OCI-LY7 (cell line): ENCODE results near the gene ARAP1.

Source experiments
- EZH2phosphoT487 ChIP-seq: fragments of 200-600 bp; sonication (generic); IDR thresholded peaks from 2 replicates; pipeline ENCODE4 v1.6.1; 2018; ENCODE audit warnings: low read depth, borderline replicate concordance, mild to moderate bottlenecking, mixed run types, antibody characterized with exemption, low read length, moderate library complexity, mixed read lengths
- TF ChIP-seq, protein P1 (sequence below): fragments of 200-600 bp; sonication (generic); conservative IDR thresholded peaks from 2 replicates; pipeline ENCODE4 v1.5.1; 2014; ENCODE audit warnings: mild to moderate bottlenecking, antibody characterized with exemption, low read length, moderate library complexity, mixed read lengths

DNA sequence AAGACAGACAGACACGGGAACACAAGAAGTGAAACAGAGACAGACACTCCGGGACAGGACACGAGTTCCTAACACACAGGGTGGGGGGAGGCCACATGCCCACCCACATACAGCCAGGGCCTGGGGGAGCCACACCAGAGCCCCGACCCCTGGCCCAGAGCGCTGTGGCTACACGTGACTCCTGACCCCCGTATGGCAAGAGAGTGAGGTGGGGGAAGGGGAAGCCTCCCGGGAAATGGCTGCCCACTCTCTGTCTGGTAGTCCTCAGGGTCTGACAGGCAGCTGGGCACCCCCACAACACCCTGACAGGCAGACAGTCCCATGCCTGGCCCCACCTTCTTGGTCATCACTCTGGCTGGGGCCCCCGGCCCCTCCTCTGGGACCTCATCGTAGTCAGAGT, 39.4 kb downstream of the ARAP1 start:
- TF ChIP-seq, protein P1, sequence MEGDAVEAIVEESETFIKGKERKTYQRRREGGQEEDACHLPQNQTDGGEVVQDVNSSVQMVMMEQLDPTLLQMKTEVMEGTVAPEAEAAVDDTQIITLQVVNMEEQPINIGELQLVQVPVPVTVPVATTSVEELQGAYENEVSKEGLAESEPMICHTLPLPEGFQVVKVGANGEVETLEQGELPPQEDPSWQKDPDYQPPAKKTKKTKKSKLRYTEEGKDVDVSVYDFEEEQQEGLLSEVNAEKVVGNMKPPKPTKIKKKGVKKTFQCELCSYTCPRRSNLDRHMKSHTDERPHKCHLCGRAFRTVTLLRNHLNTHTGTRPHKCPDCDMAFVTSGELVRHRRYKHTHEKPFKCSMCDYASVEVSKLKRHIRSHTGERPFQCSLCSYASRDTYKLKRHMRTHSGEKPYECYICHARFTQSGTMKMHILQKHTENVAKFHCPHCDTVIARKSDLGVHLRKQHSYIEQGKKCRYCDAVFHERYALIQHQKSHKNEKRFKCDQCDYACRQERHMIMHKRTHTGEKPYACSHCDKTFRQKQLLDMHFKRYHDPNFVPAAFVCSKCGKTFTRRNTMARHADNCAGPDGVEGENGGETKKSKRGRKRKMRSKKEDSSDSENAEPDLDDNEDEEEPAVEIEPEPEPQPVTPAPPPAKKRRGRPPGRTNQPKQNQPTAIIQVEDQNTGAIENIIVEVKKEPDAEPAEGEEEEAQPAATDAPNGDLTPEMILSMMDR, result no peak
- no peak for TF ChIP-seq EZH2phosphoT487
